Tibial artery (tissue), 4 donors: ENCODE data around the gene TAF6.

ENCODE experiments used
- DNase-seq, 2 donors: peaks; one replicate each; pipeline ENCODE4 v3.0.0-alpha.2; 2019
- H3K27ac ChIP-seq, 2 donors: fragments of 200-600 bp; sonication (generic) in 1 of 2; 1 replicate in 1 of 2; 2 replicates in 1 of 2; pipeline ENCODE4 v1.5.1; 2018 to 2019; ENCODE audit warnings: mild to moderate bottlenecking in 1 of 2
- H3K27me3 ChIP-seq, 2 donors: fragments of 200-600 bp; sonication (generic) in 1 of 2; one replicate each; pipeline versions ENCODE4 v1.5.1 to v1.6.0; 2016 to 2019
- H3K36me3 ChIP-seq, 3 donors: fragments of 200-600 bp; sonication (generic) in 2 of 3; one replicate each; pipeline ENCODE4 v1.5.1; 2016 to 2019; ENCODE audit warnings: mild to moderate bottlenecking in 2 of 3
- H3K4me1 ChIP-seq, 4 donors: fragments of 200-600 bp; sonication (generic) in 2 of 4; 1 replicate in 3 of 4; 2 replicates in 1 of 4; pipeline ENCODE4 v1.5.1; 2016 to 2019
- H3K4me3 ChIP-seq, 2 donors: fragments of 200-600 bp; sonication (generic) in 1 of 2; 1 replicate in 1 of 2; 2 replicates in 1 of 2; pipeline ENCODE4 v1.5.1; 2018 to 2019; ENCODE audit warnings: mild to moderate bottlenecking in 2 of 2
- H3K9me3 ChIP-seq, 3 donors: fragments of 200-600 bp; sonication (generic) in 1 of 3; one replicate each; pipeline ENCODE4 v1.5.1; 2016 to 2019
- intact Hi-C: fragments of 100-400 bp; cut with DNase I; formaldehyde crosslinking; loops from one replicate; pipeline ENCODE4 v1.15.0; 2023; ENCODE audit warnings: low total_unique reads
- TF ChIP-seq, protein P1 (sequence below), 2 experiments: fragments of 200-600 bp in 1 of 2; fragments of 450-650 bp in 1 of 2; IDR thresholded peaks; one replicate each; pipeline ENCODE4 v1.5.1; 2017 to 2019; ENCODE audit warnings: antibody characterized with exemption in 2 of 2, mild to moderate bottlenecking in 1 of 2, moderate library complexity in 1 of 2

The TAF6 gene

DNA sequence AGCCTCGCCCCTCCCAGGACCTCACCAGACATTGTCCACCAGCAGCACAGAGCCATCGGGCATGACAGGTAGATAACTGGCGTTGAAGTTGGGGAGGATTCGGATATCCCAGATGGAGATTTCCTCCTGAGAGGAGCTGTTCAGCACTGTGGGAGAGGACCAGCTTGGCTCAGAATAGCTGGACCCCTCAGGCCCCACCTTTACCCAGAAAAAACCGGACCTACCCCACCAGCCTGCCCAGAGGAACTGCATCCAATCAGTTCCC is 37.8 kb upstream of the TAF6 start:
- no peak overlapping the region for H3K4me3 ChIP-seq
- intact Hi-C loops, result no loop called here
- TF ChIP-seq, protein P1, sequence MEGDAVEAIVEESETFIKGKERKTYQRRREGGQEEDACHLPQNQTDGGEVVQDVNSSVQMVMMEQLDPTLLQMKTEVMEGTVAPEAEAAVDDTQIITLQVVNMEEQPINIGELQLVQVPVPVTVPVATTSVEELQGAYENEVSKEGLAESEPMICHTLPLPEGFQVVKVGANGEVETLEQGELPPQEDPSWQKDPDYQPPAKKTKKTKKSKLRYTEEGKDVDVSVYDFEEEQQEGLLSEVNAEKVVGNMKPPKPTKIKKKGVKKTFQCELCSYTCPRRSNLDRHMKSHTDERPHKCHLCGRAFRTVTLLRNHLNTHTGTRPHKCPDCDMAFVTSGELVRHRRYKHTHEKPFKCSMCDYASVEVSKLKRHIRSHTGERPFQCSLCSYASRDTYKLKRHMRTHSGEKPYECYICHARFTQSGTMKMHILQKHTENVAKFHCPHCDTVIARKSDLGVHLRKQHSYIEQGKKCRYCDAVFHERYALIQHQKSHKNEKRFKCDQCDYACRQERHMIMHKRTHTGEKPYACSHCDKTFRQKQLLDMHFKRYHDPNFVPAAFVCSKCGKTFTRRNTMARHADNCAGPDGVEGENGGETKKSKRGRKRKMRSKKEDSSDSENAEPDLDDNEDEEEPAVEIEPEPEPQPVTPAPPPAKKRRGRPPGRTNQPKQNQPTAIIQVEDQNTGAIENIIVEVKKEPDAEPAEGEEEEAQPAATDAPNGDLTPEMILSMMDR (IDR thresholded peaks at IDR 0.05), result no peak
- no peak for DNase-seq
- peaks cover 12 to 47% (median 31%) of the 10 kb centered on the region in 3 donors for H3K36me3 ChIP-seq
- peak overlapping the region; percentile 71 to 80 for H3K27ac ChIP-seq
- H3K4me1 ChIP-seq, result peaks cover 0 to 24% (median 18%) of the 10 kb centered on the region in 4 donors
- H3K27me3 ChIP-seq, result no peaks in the 10 kb centered on the region
- H3K9me3 ChIP-seq, result no peaks in the 10 kb centered on the region

DNA sequence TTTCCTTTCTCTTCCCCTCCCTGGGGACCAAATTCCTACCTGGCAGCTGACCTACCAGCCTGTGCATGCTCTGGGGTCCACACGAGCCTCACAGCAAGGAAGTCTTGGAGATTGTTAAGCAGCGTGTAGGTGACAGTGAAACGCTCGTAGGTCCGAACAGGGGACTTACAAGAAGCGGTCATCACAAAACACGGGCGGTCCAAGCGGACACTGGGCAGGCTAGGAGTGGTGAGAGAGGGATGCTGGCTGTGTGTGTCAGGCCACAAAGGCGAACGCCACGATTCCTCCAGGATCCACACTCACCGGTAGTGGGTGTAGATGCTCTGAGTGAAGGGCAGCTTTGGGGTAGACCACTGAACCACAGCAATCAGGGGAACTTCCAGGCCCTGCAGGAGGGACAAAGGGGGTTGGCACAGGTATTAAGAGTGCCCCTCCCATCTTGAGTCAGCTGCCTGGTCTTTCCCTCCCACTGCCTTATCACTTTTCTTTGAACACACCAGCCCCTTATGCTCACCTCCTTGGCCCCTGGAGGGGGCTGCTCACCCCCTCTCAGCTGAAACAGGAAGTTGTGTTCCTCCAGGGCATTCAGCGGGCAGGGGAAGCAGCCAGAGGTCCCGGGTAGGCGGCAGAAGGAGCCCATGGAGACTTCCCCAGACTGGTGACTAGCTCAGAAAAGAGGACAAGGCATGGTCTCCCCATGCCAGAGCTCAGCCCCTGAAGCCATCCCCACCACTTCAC is 37.3 kb upstream of the TAF6 start:
- H3K4me3 ChIP-seq, result no peak overlapping the region
- H3K4me1 ChIP-seq, result peaks cover 0 to 24% (median 18%) of the 10 kb centered on the region in 4 donors
- peak overlapping the region in 1 of 2 donors; percentile 71 for H3K27ac ChIP-seq
- H3K27me3 ChIP-seq, result no peaks in the 10 kb centered on the region
- TF ChIP-seq, protein P1 (IDR thresholded peaks at IDR 0.05), result no peak
- intact Hi-C loops, result no loop called here
- H3K36me3 ChIP-seq, result peaks cover 12 to 51% (median 31%) of the 10 kb centered on the region in 3 donors
- no peaks in the 10 kb centered on the region for H3K9me3 ChIP-seq
- DNase-seq, result no peak

DNA sequence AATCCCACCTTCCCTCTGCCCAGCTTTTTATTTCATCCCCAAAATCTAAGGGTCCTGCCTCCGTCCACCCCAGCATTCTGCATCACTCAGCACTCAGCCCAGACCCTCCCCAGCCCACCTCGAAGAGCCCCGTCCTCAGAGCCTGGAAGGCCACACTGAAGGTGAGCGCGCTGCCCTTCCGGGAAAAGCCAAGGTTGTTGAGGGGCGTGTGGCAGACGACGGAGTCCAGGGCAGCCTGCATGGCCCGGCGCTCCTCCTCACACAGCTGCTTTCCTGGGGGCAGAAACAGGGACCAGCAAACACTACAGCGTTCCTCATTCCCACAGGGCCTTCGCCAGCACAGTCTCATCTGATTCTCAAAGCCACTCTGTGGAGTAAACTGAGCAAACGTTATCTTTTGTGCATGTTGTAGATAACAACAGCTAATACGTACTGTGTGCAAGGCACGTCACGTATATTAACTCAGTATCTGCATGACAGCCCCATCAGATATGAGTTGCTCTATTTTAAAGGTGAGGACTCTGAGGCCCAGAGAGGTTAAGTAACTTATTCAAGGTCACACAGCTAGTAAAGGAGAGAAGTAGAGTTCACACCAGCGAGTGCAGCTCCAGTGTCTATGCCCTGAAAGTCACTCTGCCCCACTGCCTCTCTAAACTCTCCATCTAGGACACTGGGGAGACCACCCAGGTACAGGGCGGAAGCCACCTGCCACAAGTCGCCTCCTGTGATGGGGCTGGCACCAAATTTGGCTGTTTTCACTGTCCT is 36.6 kb upstream of the TAF6 start:
- peaks cover 0 to 24% (median 18%) of the 10 kb centered on the region in 4 donors for H3K4me1 ChIP-seq
- peaks cover 12 to 51% (median 31%) of the 10 kb centered on the region in 3 donors for H3K36me3 ChIP-seq
- no peaks in the 10 kb centered on the region for H3K9me3 ChIP-seq
- no peak overlapping the region for H3K27ac ChIP-seq
- DNase-seq, result no peak
- no peaks in the 10 kb centered on the region for H3K27me3 ChIP-seq
- H3K4me3 ChIP-seq, result no peak overlapping the region
- intact Hi-C loops, result no loop called here
- TF ChIP-seq, protein P1 (IDR thresholded peaks at IDR 0.05), result no peak

DNA sequence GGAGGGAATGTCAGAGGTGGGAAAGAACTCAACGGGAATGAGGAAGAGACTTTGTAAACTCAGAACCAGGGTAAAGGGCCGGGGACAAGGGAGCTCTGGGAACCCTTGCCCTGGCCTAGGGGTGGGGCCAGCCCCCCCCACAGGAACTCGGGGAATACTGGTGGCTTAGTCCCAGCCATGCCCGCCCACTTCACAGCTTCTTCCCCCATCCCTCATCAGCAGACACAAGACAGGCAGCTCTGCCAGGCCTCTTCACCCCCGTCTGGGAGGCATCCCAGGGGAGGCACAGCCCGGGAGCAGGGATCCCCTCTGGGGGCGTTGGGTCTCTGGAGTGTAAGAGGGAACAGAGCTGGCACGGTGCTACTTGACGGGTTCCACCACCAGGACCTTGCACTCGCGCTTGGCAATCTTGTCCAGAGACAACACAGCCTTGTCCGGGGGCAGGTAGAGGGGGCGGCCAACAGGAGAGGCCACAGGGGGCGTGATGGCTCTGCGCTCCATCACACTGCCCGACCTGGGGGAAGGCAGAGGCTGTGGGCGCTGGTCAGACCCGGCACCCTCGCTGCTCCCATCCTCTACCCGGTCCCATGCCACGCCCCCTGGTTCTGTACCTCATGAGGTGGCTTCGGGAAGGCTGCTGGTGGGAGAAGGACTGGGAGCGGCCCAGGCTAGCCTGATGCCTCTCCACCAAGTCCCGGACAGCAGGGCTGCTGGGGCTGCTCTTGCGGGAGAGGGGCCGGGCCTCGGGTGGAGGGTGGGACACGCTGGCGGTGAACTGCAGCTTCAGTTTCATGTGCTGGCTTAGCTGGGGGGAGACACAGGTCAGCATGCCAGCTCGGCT is 35.7 kb upstream of the TAF6 start:
- Histone ChIP-seq H3K36me3 (peaks cover 12 to 51% (median 31%) of the 10 kb centered on the region in 3 donors), H3K4me1 (peaks cover 2 to 28% (median 21%) of the 10 kb centered on the region in 4 donors)
- TF ChIP-seq, protein P1 (IDR thresholded peaks at IDR 0.05), result no peak

DNA sequence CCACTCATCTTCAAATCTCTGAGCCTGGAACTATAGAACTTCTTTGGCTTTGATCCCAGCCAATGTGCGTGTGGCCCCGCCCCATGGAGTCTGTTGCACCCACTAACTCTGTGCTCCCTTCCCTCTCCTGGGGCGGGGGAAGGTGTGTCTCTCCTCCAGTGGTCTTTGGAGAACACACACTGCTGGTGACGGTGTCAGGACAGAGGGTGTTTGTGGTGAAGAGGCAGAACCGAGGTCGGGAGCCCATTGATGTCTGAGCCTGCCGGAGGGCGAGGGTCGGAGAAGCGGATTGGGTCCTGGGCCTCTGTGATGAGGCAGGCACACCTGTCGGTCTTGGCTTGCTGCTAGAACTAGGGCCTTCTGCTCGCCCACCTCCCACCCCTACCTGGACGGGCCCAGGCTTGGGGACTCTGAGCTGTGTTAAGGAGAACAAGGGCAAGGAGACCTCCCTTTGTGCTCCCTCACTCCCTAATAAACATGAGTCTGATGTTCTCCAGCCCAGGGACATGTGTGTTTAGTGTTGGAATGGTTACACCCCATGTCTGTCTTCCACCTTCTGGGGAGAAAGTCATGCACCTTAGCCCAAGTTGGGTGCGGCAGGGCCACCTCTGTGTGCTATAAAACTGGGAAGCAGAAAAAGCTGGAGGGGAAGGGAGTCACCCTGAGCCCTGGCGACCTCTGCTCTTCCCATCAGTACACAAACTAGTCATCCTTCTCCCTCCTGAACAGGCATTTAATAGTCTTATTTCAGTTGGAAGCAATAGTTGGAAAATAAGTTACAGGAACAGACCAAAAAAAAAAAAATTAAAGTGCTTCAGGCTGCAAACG is 34.8 kb upstream of the TAF6 start:
- Histone ChIP-seq H3K9me3 (no peaks in the 10 kb centered on the region), H3K4me1 (peaks cover 4 to 32% (median 26%) of the 10 kb centered on the region in 4 donors), H3K36me3 (peaks cover 12 to 51% (median 31%) of the 10 kb centered on the region in 3 donors), H3K27ac (no peak overlapping the region), H3K27me3 (no peaks in the 10 kb centered on the region), H3K4me3 (no peak overlapping the region)
- intact Hi-C loops, result no loop called here
- no peak for DNase-seq
- TF ChIP-seq, protein P1 (IDR thresholded peaks at IDR 0.05), result no peak

More for the DNA sequence above, 35.7 kb upstream of the TAF6 start:
- H3K4me3 ChIP-seq, result no peak overlapping the region
- intact Hi-C loops, result no loop called here
- H3K27me3 ChIP-seq, result no peaks in the 10 kb centered on the region
- no peak for DNase-seq
- H3K27ac ChIP-seq, result no peak overlapping the region
- H3K9me3 ChIP-seq, result no peaks in the 10 kb centered on the region
